Neural cell (in vitro differentiated cells): ENCODE data around the gene IRX4. TPM values are rescaled to one million over a fixed set of nuclear protein-coding genes. Genes with fewer than 3 reads are reported as not detected.

ENCODE experiments used
- H2AFZ ChIP-seq: fragments of 200-600, 300-800 bp; sonication (generic), shearing (Covaris generic); 2 replicates; pipeline ENCODE4 v1.6.0; 2014; ENCODE audit warnings: low read depth, mild to moderate bottlenecking, antibody characterized with exemption, low read length, moderate library complexity
- H3F3A ChIP-seq: fragments of 200-600 bp; shearing (Covaris generic); 2 replicates; pipeline ENCODE4 v1.6.1; 2016; ENCODE audit warnings: mild to moderate bottlenecking, moderate library complexity, mixed read lengths, antibody characterized with exemption, low read length; ENCODE audit not compliant: insufficient read depth, poor library complexity, severe bottlenecking
- H3K27ac ChIP-seq: fragments of 200-600, 300-800 bp; sonication (generic), shearing (Covaris generic); 2 replicates; pipeline ENCODE4 v1.5.1; 2014; ENCODE audit warnings: mild to moderate bottlenecking, low read length, moderate library complexity
- H3K27me3 ChIP-seq: fragments of 300-800, 200-600 bp; sonication (generic), shearing (Covaris generic); 2 replicates; pipeline ENCODE4 v1.6.0; 2014; ENCODE audit warnings: mild to moderate bottlenecking, low read depth, low read length, moderate library complexity; ENCODE audit not compliant: insufficient read depth
- H3K36me3 ChIP-seq: fragments of 300-800, 200-600 bp; sonication (generic), shearing (Covaris generic); 2 replicates; pipeline ENCODE4 v1.5.1; 2014; ENCODE audit warnings: mild to moderate bottlenecking, antibody characterized with exemption, low read length, moderate library complexity; ENCODE audit not compliant: insufficient read depth
- H3K4me2 ChIP-seq: fragments of 300-800, 200-600 bp; sonication (generic), shearing (Covaris generic); 2 replicates; pipeline ENCODE4 v1.6.0; 2014; ENCODE audit warnings: mild to moderate bottlenecking, low read length
- H3K4me3 ChIP-seq: fragments of 300-800, 200-600 bp; sonication (generic), shearing (Covaris generic); 2 replicates; pipeline ENCODE4 v1.5.1; 2014; ENCODE audit warnings: mild to moderate bottlenecking, low read length, moderate library complexity
- H3K79me2 ChIP-seq: fragments of 200-600 bp; shearing (Covaris generic); replicated peaks from 2 replicates; pipeline ENCODE4 v1.6.0; 2014; ENCODE audit warnings: mild to moderate bottlenecking, low read length, moderate library complexity; ENCODE audit not compliant: insufficient read depth
- H3K9ac ChIP-seq: fragments of 300-800, 200-600 bp; sonication (generic), shearing (Covaris generic); 2 replicates; pipeline ENCODE4 v1.6.1; 2016; ENCODE audit warnings: mild to moderate bottlenecking, low read length, mixed read lengths
- H3K9me2 ChIP-seq: fragments of 200-600 bp; shearing (Covaris generic); 2 replicates; pipeline ENCODE4 v1.6.1; 2016; ENCODE audit warnings: mild to moderate bottlenecking, low read length, mixed read lengths; ENCODE audit not compliant: insufficient read depth
- H3K9me3 ChIP-seq: fragments of 200-600, 300-800 bp; sonication (generic), shearing (Covaris generic); 2 replicates; pipeline ENCODE4 v1.6.1; 2016; ENCODE audit warnings: mild to moderate bottlenecking, mixed run types, low read length, moderate library complexity, mixed read lengths
- H4K20me1 ChIP-seq: fragments of 200-600 bp; shearing (Covaris generic); 2 replicates; pipeline ENCODE4 v1.6.1; 2016; ENCODE audit warnings: mild to moderate bottlenecking, mixed run types; ENCODE audit not compliant: insufficient read depth
- CTCF ChIP-seq: fragments of 450-650 bp; IDR thresholded peaks from 2 replicates; pipeline ENCODE4 v1.5.1; 2014; ENCODE audit warnings: antibody characterized with exemption, mild to moderate bottlenecking, moderate library complexity; ENCODE audit not compliant: poor library complexity, severe bottlenecking
- EP300 ChIP-seq: fragments of 450-650 bp; conservative IDR thresholded peaks from 2 replicates; pipeline ENCODE4 v1.6.1; 2014; ENCODE audit warnings: antibody characterized with exemption, mild to moderate bottlenecking, moderate library complexity; ENCODE audit not compliant: poor library complexity, severe bottlenecking
- EZH2 ChIP-seq: fragments of 200-600, 300-800 bp; shearing (Covaris generic), sonication (generic); IDR thresholded peaks from 2 replicates; pipeline ENCODE4 v1.6.1; 2014; ENCODE audit warnings: antibody characterized with exemption, low read length, borderline replicate concordance, mild to moderate bottlenecking; ENCODE audit not compliant: insufficient read depth, poor library complexity, severe bottlenecking
- MXI1 ChIP-seq: fragments of 450-650 bp; conservative IDR thresholded peaks from 2 replicates; pipeline ENCODE4 v1.6.1; 2014; ENCODE audit warnings: antibody characterized with exemption, mild to moderate bottlenecking; ENCODE audit not compliant: poor library complexity, severe bottlenecking
- POLR2AphosphoS5 ChIP-seq: IDR thresholded peaks from 2 replicates; pipeline ENCODE4 v1.6.1; 2012
- RAD21 ChIP-seq: fragments of 450-650 bp; conservative IDR thresholded peaks from 2 replicates; pipeline ENCODE4 v1.6.1; 2014; ENCODE audit warnings: antibody characterized with exemption, mild to moderate bottlenecking, moderate library complexity
- REST ChIP-seq: IDR thresholded peaks from 2 replicates; pipeline ENCODE4 v1.6.1; 2012; ENCODE audit warnings: borderline replicate concordance
- SMC3 ChIP-seq: fragments of 450-650 bp; conservative IDR thresholded peaks from 2 replicates; pipeline ENCODE4 v1.6.1; 2014; ENCODE audit warnings: antibody characterized with exemption, mild to moderate bottlenecking, moderate library complexity; ENCODE audit not compliant: poor library complexity
- TAF1 ChIP-seq: IDR thresholded peaks from 2 replicates; pipeline ENCODE4 v1.6.1; 2012; ENCODE audit warnings: low read depth
- polyA plus RNA-seq: library from polyadenylated mRNA; depleted of rRNA; stranded (reverse); fragments of >200 nt; gene quantifications from 2 replicates; pipeline ENCODE4 v1.2.3, GENCODE V29; 2014

The IRX4 gene
- polyA plus RNA-seq, 1 donor from 2014 or later, result not detected

- Histone ChIP-seq H3K4me2 (no peak overlapping the region), H3K36me3 (no peaks in the 10 kb centered on the region), H3K79me2 (no peaks in the 10 kb centered on the region), H3K27ac (no peak overlapping the region), H3K27me3 (no peaks in the 10 kb centered on the region), H4K20me1 (no peaks in the 10 kb centered on the region), H3K9me3 (no peaks in the 10 kb centered on the region), H3K9me2 (no peaks in the 10 kb centered on the region), H3K4me3 (no peak overlapping the region), H2AFZ (no peak overlapping the region), H3F3A (no peaks in the 10 kb centered on the region), H3K9ac (no peak overlapping the region)
- TF ChIP-seq MXI1 (no peak), RAD21 (no peak), TAF1 (no peak), CTCF (no peak), EP300 (no peak), SMC3 (no peak), EZH2 (no peak), POLR2AphosphoS5 (no peak), REST (no peak)
Measured at GRCh38 chr5:1910861-1911772, 28.4 kb upstream of the IRX4 start.

DNA sequence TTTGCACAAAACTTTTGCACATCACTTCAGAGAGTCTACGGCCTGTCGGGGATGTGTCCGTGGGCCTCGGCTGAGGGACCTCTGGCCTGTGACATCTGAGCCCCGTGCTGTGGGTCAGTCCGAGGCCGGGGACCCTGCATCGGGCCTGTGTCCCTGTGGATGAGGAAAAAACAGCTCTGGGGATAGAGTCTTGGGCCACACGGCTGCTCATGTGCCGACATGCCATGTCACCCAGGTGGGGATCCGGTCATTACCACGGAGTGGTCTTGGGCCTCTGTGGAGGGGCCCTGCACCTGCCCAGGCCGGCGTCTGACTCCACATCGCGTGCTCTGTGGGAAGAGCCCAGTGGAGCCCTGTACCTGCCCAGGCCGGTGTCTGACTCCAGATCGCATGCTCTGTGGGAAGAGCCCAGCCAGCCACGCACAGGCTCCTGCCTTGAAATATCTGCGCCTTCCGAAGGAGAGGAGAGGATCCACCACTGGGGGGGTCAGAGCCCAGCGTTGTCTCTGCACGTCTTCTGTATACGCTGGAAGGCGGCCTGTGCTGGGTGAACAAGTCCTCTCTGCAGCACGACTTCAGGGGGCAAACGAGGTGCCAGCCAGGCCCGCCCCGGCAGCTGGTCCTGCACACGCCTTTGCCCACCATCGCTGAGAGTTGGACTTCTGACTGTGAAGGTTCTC is 27.5 kb upstream of the IRX4 start:
- Histone ChIP-seq H2AFZ (no peak overlapping the region), H3K36me3 (no peaks in the 10 kb centered on the region), H3K9me2 (no peaks in the 10 kb centered on the region), H3F3A (no peaks in the 10 kb centered on the region), H3K9me3 (no peaks in the 10 kb centered on the region), H4K20me1 (no peaks in the 10 kb centered on the region), H3K4me2 (no peak overlapping the region), H3K27me3 (no peaks in the 10 kb centered on the region), H3K27ac (no peak overlapping the region), H3K4me3 (no peak overlapping the region), H3K79me2 (no peaks in the 10 kb centered on the region), H3K9ac (no peak overlapping the region)
- TF ChIP-seq POLR2AphosphoS5 (no peak), CTCF (no peak), EZH2 (no peak), RAD21 (no peak), SMC3 (no peak), MXI1 (no peak), EP300 (no peak), TAF1 (no peak), REST (no peak)
